ENCODE measurements around the gene AQP6.

Gene AQP6

DNA sequence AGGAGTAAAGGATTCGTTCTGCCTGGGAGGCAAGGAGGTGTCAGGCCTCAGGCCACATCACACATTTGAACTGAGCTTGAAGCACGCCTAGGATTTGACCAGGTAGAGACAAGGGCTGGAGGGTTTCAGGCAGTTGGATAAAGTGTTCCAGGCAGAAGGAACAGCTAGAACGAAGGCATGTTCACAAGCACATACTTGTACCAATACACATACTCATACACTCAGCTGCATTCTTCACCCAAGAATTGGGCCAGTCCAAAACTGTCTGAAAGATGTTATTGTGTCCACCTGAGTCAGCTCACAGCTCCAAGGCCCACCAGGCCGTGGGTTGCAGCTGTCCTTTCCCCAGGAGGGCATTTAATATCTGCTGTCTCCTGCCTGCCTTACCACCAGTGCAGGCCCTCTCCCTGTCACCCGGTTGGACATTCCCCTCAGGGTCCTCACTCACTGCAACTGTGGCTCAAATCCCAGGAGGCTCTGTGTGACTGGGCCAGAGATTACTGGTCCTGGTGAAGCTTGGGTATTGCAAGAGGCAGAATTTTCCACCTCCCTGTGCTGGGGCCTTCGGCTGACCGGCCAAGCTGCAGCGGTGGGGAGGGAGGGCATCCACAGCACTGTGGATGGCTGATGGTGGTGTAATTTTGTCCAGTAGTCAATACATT, 35.0 kb upstream of the AQP6 start:
- Mint-ChIP-seq H3K27me3 (no peaks in the 10 kb centered on the region), H3K36me3 (ENCODE audit: low read depth) (no peaks in the 10 kb centered on the region), H3K27ac (no peak overlapping the region), H3K4me3 (no peak overlapping the region), H3K4me1 (ENCODE audit: low read depth) (peaks cover 2% of the 10 kb centered on the region), H3K9me3 (no peaks in the 10 kb centered on the region)
- peak; percentile 16 for DNase-seq

DNA sequence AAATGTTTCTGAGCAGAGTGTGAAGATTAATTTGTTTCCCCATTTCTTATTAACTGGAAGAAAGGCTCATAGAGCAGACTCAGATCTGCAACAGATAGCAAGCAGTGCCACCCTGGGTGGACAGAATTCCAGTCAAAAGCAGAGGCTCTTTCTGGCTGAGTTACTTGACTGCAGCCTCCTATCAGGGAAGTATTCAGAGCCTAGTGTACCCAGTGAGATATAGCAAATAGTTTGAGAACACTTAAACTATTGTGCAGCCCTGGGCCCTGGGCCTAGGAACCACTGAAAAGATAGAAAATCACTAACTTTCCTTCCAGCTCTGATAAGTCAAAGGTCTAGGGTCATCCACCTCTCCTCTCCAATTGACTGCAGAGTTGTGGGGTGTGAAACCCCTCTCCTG, 33.4 kb upstream of the AQP6 start:
- Mint-ChIP-seq H3K36me3 (ENCODE audit: low read depth) (no peaks in the 10 kb centered on the region), H3K4me1 (ENCODE audit: low read depth) (peaks cover 9% of the 10 kb centered on the region), H3K27me3 (no peaks in the 10 kb centered on the region), H3K27ac (no peak overlapping the region), H3K9me3 (no peaks in the 10 kb centered on the region), H3K4me3 (no peak overlapping the region)
- peak; percentile 5 for DNase-seq

- Mint-ChIP-seq H3K4me3 (no peak overlapping the region), H3K27ac (no peak overlapping the region), H3K4me1 (ENCODE audit: low read depth) (peaks cover 13% of the 10 kb centered on the region), H3K27me3 (no peaks in the 10 kb centered on the region), H3K9me3 (no peaks in the 10 kb centered on the region), H3K36me3 (ENCODE audit: low read depth) (no peaks in the 10 kb centered on the region)
- peak; percentile 5 for DNase-seq
These were observed 33.0 kb upstream of the AQP6 start for GRCh38 chr12:49939707-49940106.

- Mint-ChIP-seq H3K36me3 (ENCODE audit: low read depth) (no peaks in the 10 kb centered on the region), H3K27me3 (no peaks in the 10 kb centered on the region), H3K27ac (no peak overlapping the region), H3K4me3 (no peak overlapping the region), H3K4me1 (ENCODE audit: low read depth) (peaks cover 32% of the 10 kb centered on the region), H3K9me3 (no peaks in the 10 kb centered on the region)
- peak; percentile 22 for DNase-seq
These were observed 30.9 kb upstream of the AQP6 start for GRCh38 chr12:49941556-49942511.

GRCh38 chr12:49942512-49942893, 30.2 kb upstream of the AQP6 start:
- no peak overlapping the region for H3K4me3 Mint-ChIP-seq
- no peaks in the 10 kb centered on the region for H3K27me3 Mint-ChIP-seq

DNA sequence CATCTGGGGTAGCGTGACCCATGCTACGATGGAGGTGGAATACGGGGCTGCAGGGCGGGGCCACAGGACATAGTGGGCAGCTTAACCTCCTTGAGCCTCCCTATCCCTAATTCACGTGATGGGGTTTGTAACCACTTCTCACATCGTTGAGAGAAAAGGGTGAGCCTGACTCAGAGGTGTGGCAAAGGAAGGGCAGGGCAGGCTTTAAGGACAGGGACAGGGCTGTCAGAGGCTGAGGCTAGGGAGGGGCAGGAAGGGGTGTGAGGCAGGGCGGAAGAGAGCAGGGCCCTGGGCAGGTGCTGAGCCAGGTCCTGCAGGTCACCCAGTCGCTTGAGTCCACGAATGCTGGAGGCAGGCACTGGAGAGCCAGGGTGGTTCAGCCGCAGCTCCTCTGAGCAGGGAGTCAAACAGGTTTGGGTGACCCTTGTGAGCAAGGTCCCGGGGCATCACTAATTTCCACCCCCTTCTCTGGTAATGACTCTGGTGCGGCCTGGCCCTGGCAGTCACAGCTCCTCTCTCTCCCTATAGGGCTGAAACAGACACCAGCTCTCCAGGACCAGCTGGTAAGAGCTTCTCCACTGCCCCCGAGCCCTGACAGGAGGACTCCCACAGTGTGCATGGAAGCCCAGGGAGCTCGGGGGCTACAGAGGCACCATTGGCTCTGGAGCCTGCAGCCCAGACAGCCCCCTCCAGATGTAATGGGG, 29.7 kb upstream of the AQP6 start:
- Mint-ChIP-seq H3K9me3 (no peaks in the 10 kb centered on the region), H3K27me3 (no peaks in the 10 kb centered on the region), H3K4me1 (ENCODE audit: low read depth) (peaks cover 32% of the 10 kb centered on the region), H3K36me3 (ENCODE audit: low read depth) (no peaks in the 10 kb centered on the region), H3K27ac (peak overlapping the region; percentile 17), H3K4me3 (no peak overlapping the region)
- peak; percentile 34 for DNase-seq

More at GRCh38 chr12:49942512-49942893, 30.2 kb upstream of the AQP6 start:
- no peak for DNase-seq
- no peaks in the 10 kb centered on the region for H3K9me3 Mint-ChIP-seq
- H3K4me1 Mint-ChIP-seq (ENCODE audit: low read depth) = peaks cover 32% of the 10 kb centered on the region
- no peaks in the 10 kb centered on the region for H3K36me3 Mint-ChIP-seq (ENCODE audit: low read depth)
- no peak overlapping the region for H3K27ac Mint-ChIP-seq

- peak overlapping the region; percentile 95 for H3K27ac Mint-ChIP-seq
- no peaks in the 10 kb centered on the region for H3K9me3 Mint-ChIP-seq
- H3K4me3 Mint-ChIP-seq = no peak overlapping the region
These were observed 29.2 kb upstream of the AQP6 start for GRCh38 chr12:49943625-49943960.

DNA sequence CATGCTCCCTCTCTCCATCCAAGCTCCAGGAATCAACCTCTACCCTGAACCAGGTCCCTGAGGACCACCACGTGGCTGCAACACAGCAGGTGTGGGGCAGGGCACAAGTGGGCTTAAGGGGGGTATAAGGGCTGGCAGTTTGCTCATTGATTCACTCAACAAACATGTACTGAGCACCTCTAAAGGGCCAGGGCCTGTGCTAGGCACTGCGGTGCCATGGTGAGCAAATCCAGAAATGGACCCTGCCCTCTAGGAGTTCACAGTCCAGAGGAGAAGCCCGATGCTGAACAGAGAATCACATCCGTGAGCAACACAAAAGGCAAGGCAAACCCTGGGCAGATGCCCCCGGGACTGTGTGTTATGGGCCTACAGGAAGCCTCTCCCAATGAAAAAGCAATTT, 28.7 kb upstream of the AQP6 start:
- H3K36me3 Mint-ChIP-seq (ENCODE audit: low read depth) = no peaks in the 10 kb centered on the region
- peaks cover 32% of the 10 kb centered on the region for H3K4me1 Mint-ChIP-seq (ENCODE audit: low read depth)
- no peak overlapping the region for H3K4me3 Mint-ChIP-seq
- no peaks in the 10 kb centered on the region for H3K9me3 Mint-ChIP-seq
- H3K27ac Mint-ChIP-seq = peak overlapping the region; percentile 95
- DNase-seq = peak; percentile 29
- no peaks in the 10 kb centered on the region for H3K27me3 Mint-ChIP-seq

More at GRCh38 chr12:49943625-49943960, 29.2 kb upstream of the AQP6 start:
- DNase-seq = no peak
- Mint-ChIP-seq H3K36me3 (ENCODE audit: low read depth) (no peaks in the 10 kb centered on the region), H3K4me1 (ENCODE audit: low read depth) (peaks cover 32% of the 10 kb centered on the region), H3K27me3 (no peaks in the 10 kb centered on the region)

DNA sequence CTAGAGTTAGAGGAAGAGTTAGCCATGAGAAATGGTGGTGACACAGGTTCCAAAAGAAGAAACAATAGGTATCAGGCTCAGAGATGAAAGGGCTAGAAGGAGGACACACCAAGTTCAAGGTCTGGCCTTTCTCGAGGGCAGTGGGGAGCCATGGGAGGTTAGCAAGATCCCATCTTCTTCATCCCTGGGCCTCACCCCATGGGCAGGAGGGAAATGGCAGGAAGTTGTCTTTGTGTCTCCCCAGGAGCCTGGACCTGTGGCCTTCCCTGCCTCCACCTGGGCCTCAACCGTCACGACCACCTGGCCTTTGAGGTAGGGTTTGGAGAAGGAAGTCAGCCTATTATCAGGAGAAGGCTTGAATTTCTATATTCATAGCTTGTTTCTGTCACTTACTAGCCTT, 28.0 kb upstream of the AQP6 start:
- Mint-ChIP-seq H3K27me3 (no peaks in the 10 kb centered on the region), H3K27ac (peak overlapping the region; percentile 95), H3K4me1 (ENCODE audit: low read depth) (peaks cover 32% of the 10 kb centered on the region), H3K36me3 (ENCODE audit: low read depth) (no peaks in the 10 kb centered on the region), H3K4me3 (peak overlapping the region; percentile 77), H3K9me3 (no peaks in the 10 kb centered on the region)
- peak; percentile 25 for DNase-seq

DNA sequence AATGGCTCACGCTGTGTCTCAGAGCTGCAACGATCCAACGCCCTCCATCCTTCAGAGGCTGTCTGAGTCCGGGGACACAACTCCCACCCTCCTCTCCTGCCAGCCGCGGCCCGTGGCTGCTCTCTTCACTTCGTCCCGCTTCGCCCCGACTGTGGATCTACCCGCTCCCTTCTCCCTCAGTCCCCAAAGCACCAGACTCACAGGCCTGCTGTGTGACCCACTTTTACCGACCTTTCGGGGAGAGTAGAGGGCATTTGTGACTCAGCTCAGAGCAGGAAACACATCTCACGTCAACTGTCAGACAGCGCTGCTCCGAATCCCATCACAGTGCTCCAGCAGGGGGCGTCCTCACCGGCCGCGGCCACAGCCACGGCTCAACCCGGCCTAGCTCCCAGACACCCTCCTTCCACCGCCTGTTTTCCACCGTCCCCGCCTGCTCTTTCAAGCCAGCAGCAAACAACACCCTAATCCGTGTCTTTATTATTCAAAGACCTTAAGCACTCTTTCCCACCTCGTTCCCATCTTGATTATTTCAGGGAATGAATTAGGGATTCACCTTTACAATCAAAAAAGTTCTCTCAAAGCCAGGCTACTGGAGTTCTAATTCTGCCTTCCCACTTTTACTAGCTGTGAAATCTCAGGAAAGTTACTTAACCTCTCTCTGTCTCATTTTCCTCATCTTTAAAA, 27.2 kb upstream of the AQP6 start:
- peaks cover 32% of the 10 kb centered on the region for H3K4me1 Mint-ChIP-seq (ENCODE audit: low read depth)
- no peaks in the 10 kb centered on the region for H3K9me3 Mint-ChIP-seq
- no peaks in the 10 kb centered on the region for H3K36me3 Mint-ChIP-seq (ENCODE audit: low read depth)
- H3K27ac Mint-ChIP-seq = peak overlapping the region; percentile 95
- no peaks in the 10 kb centered on the region for H3K27me3 Mint-ChIP-seq
- DNase-seq = peak; percentile 92
- H3K4me3 Mint-ChIP-seq = peak overlapping the region; percentile 77

- H3K9me3 Mint-ChIP-seq = no peaks in the 10 kb centered on the region
- H3K36me3 Mint-ChIP-seq (ENCODE audit: low read depth) = no peaks in the 10 kb centered on the region
- H3K4me1 Mint-ChIP-seq (ENCODE audit: low read depth) = peaks cover 32% of the 10 kb centered on the region
- DNase-seq = no peak
- H3K4me3 Mint-ChIP-seq = no peak overlapping the region
- no peaks in the 10 kb centered on the region for H3K27me3 Mint-ChIP-seq
- peak overlapping the region; percentile 95 for H3K27ac Mint-ChIP-seq
These were observed 26.7 kb upstream of the AQP6 start for GRCh38 chr12:49946086-49946485.

GRCh38 chr12:49946497-49946896, 26.2 kb upstream of the AQP6 start:
- no peaks in the 10 kb centered on the region for H3K27me3 Mint-ChIP-seq
- H3K9me3 Mint-ChIP-seq = no peaks in the 10 kb centered on the region
- peaks cover 32% of the 10 kb centered on the region for H3K4me1 Mint-ChIP-seq (ENCODE audit: low read depth)
- no peaks in the 10 kb centered on the region for H3K36me3 Mint-ChIP-seq (ENCODE audit: low read depth)
- no peak overlapping the region for H3K4me3 Mint-ChIP-seq
- H3K27ac Mint-ChIP-seq = no peak overlapping the region
- DNase-seq = no peak

DNA sequence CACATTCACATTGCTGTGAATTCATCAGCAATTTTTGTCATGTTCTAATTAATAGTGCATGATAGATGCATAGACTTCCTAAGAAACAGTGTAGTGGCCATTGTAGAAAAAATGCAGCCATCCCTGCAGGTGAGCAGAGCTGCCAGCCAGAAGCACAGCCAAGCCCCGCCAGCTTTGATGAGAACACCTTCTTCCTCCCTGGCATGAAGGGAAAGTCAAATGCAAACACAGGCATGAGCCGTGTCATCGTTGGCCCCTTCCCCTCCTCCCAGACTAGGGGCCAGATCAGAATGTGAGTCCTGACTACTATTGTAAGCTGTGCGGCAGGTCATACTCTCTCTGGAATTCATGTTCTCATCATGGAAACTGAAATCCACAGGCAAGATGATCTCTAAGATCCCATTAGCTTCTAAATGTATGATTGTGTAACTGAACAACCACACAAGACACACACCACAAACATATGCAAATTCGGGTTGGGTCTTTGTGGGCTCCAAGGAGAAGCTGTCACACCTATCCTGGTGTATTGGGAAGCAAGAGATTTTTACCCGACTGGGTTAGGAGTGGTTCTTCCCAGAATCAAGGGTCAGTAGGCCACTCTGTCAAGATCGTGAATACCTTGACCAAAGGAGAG, 25.0 kb upstream of the AQP6 start:
- peak; percentile 20 for DNase-seq
- Mint-ChIP-seq H3K27me3 (peaks cover 10% of the 10 kb centered on the region), H3K4me3 (no peak overlapping the region), H3K4me1 (ENCODE audit: low read depth) (peaks cover 30% of the 10 kb centered on the region), H3K27ac (no peak overlapping the region), H3K36me3 (ENCODE audit: low read depth) (no peaks in the 10 kb centered on the region), H3K9me3 (no peaks in the 10 kb centered on the region)
